ENCODE results near the gene MAP4K3. TPM values are rescaled to one million over a fixed set of nuclear protein-coding genes. Genes with fewer than 3 reads are reported as not detected.

Gene MAP4K3
- total and polyA plus RNA-seq, 9 of the 15 experiments (the other 6 are each of a cell fraction or from before 2014, with no cell fraction given): 3.1 to 30.0 (median 16.9) TPM

DNA sequence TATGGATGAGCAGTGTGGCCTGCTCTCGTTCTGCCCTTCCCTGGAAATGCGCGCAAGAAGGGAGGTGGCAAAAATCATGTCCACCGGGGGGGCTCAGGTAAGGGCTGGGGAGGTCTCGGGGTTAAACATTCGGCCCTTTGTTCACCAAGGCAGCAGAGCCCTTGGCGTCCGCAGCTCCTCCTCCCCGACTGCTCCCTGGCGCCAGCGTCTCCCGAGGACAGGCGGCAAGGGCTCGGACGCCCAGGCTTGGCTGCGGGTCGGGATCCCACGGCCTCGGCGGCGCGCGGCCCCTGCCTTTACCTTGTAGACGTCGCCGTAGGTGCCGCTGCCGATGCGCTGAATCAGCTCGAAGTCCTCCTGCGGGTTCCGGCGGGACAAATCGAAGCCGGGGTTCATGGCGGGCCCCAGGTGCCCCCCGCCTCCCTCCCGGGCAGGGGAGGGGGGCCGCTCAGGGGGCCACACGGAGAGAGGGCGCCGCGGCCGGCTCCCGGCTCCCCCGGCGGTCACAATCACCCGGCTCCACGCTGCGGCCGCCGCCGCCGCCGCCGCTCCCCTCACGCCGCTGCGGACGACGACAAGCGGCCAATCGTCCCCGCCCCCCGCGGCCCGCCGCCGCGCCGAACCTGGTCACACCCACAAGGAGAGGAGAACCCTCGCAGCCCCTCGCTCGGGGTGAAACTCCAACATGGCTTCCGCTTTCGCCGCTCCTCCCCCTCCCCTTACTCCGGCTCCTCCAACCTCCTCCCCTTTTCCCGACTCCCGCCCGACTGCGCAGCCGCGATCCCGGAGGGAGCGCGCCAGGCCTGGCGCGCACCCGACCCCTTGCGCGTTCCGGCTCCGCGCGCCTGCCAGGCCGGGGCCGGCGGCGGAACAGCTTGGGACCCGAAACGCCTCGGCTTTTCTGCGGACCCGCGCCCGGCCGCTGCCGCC, at the start of gene MAP4K3 (continued):
- no peak for TF ChIP-seq REST (IDR thresholded peaks at IDR 0.05; ENCODE audit: borderline replicate concordance)
- no peak for TF ChIP-seq REST (CRISPR knock-in tag; IDR thresholded peaks at IDR 0.05; ENCODE audit: low read depth)
- no peak for TF ChIP-seq HDGF (IDR thresholded peaks at IDR 0.05)
- peak; percentile 77 for TF ChIP-seq PCBP1 (IDR thresholded peaks at IDR 0.05; ENCODE audit: low read depth, low read length, poor library complexity, severe bottlenecking)
- no peak for TF ChIP-seq ZNF668 (CRISPR knock-in tag; IDR thresholded peaks at IDR 0.05)
- no peak for TF ChIP-seq KDM4B (IDR thresholded peaks at IDR 0.05; ENCODE audit: borderline replicate concordance in 2 of 2, low read depth in 1 of 2)
- no peak for TF ChIP-seq MED1 (CRISPR knock-in tag; IDR thresholded peaks at IDR 0.05; ENCODE audit: borderline replicate concordance)
- TF ChIP-seq, protein P1, sequence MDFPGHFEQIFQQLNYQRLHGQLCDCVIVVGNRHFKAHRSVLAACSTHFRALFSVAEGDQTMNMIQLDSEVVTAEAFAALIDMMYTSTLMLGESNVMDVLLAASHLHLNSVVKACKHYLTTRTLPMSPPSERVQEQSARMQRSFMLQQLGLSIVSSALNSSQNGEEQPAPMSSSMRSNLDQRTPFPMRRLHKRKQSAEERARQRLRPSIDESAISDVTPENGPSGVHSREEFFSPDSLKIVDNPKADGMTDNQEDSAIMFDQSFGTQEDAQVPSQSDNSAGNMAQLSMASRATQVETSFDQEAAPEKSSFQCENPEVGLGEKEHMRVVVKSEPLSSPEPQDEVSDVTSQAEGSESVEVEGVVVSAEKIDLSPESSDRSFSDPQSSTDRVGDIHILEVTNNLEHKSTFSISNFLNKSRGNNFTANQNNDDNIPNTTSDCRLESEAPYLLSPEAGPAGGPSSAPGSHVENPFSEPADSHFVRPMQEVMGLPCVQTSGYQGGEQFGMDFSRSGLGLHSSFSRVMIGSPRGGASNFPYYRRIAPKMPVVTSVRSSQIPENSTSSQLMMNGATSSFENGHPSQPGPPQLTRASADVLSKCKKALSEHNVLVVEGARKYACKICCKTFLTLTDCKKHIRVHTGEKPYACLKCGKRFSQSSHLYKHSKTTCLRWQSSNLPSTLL (IDR thresholded peaks at IDR 0.05): no peak
- no peak for TF ChIP-seq FOXA1 (IDR thresholded peaks at IDR 0.05; ENCODE audit: borderline replicate concordance)
- TF ChIP-seq SIN3A (IDR thresholded peaks at IDR 0.05; ENCODE audit: borderline replicate concordance in 2 of 2, control insufficient read depth in 1 of 2, low read depth in 2 of 2, low read length in 2 of 2): no peak
- peak; percentile 53 for TF ChIP-seq TAF1 (IDR thresholded peaks at IDR 0.05; ENCODE audit: control insufficient read depth, extremely low read depth, insufficient read depth, low read length, severe bottlenecking)
- TF ChIP-seq ZNF280A (IDR thresholded peaks at IDR 0.05; ENCODE audit: low read depth, partially characterized antibody): no peak
- no peak for TF ChIP-seq NR1H2 (CRISPR knock-in tag; IDR thresholded peaks at IDR 0.05)
- no peak for TF ChIP-seq SREBF1 (IDR thresholded peaks at IDR 0.05; ENCODE audit: borderline replicate concordance, low read depth, low read length)
- TF ChIP-seq BRF1 (IDR thresholded peaks at IDR 0.05; ENCODE audit: borderline replicate concordance, extremely low read depth, insufficient read length): no peak
